ENCODE measurements around the gene WWOX.

Gene WWOX

GRCh38 chr16:78106686-78107085 lies 7.2 kb downstream of the WWOX start:
- DNase-seq, result no peak

- DNase-seq, result no peak
These were observed 9.0 kb downstream of the WWOX start for GRCh38 chr16:78108451-78108850.

- no peak for DNase-seq
These were observed 13.8 kb downstream of the WWOX start for GRCh38 chr16:78113258-78113657.

GRCh38 chr16:78115659-78116058 lies 16.2 kb downstream of the WWOX start:
- no peak for DNase-seq

- peak in 1 of 4 experiments; percentile 3 for DNase-seq
These were observed 17.5 kb downstream of the WWOX start for GRCh38 chr16:78116946-78117345.

- no peak for DNase-seq
These were observed 17.9 kb downstream of the WWOX start for GRCh38 chr16:78117391-78117790.

GRCh38 chr16:78118469-78119025 lies 19.1 kb downstream of the WWOX start:
- no peak for DNase-seq

- DNase-seq, result peak; percentile 49 to 83 (median 67)
These were observed 23.4 kb downstream of the WWOX start for GRCh38 chr16:78122774-78123315.

GRCh38 chr16:78125112-78125844 lies 25.8 kb downstream of the WWOX start:
- no peak for DNase-seq

GRCh38 chr16:78126662-78127061 lies 27.2 kb downstream of the WWOX start:
- no peak for DNase-seq

GRCh38 chr16:78127130-78127529 lies 27.7 kb downstream of the WWOX start:
- no peak for DNase-seq

- no peak for DNase-seq
These were observed 29.5 kb downstream of the WWOX start for GRCh38 chr16:78128913-78129312.

- no peak for DNase-seq
These were observed 29.9 kb downstream of the WWOX start for GRCh38 chr16:78129349-78129748.

GRCh38 chr16:78130083-78130608 lies 30.7 kb downstream of the WWOX start:
- no peak for DNase-seq

GRCh38 chr16:78130950-78131349 lies 31.5 kb downstream of the WWOX start:
- no peak for DNase-seq

GRCh38 chr16:78133919-78134318 lies 34.5 kb downstream of the WWOX start:
- DNase-seq, result no peak

GRCh38 chr16:78134944-78135619 lies 35.6 kb downstream of the WWOX start:
- DNase-seq, result no peak

GRCh38 chr16:78137179-78137578 lies 37.7 kb downstream of the WWOX start:
- no peak for DNase-seq

GRCh38 chr16:78137782-78138616 lies 38.5 kb downstream of the WWOX start:
- DNase-seq, result peak in 3 of 4 experiments; percentile 9 to 30 (median 20)

- DNase-seq, result no peak
These were observed 41.5 kb downstream of the WWOX start for GRCh38 chr16:78140818-78141466.

GRCh38 chr16:78142788-78143187 lies 43.3 kb downstream of the WWOX start:
- no peak for DNase-seq

GRCh38 chr16:78146807-78147206 lies 47.4 kb downstream of the WWOX start:
- DNase-seq, result peak in 2 of 4 experiments; percentile 3
